HG03558 (cell line): Measurements from ENCODE around the gene APP.
"Not testable (repeated sequence)": the region's sequence is repeated elsewhere in the genome, so short reads cannot be mapped to it uniquely, and the experiment has no call there.

Experiments
- ATAC-seq: cut with Tn5 transposase; IDR thresholded peaks from one replicate; pipeline ENCODE4 v1.9.1; 2021; ENCODE audit warnings: moderate number of reproducible peaks; ENCODE audit not compliant: unreplicated experiment; ENCODE audit errors: extremely low read depth

Gene APP

GRCh38 chr21:26106562-26106961 lies 64.0 kb downstream of the APP start:
- ATAC-seq, result no peak

GRCh38 chr21:26105819-26106218 lies 64.8 kb downstream of the APP start:
- ATAC-seq, result no peak

GRCh38 chr21:26100573-26100972 lies 70.0 kb downstream of the APP start:
- ATAC-seq, result no peak

- no peak for ATAC-seq
Measured at GRCh38 chr21:26099610-26100219, 70.9 kb downstream of the APP start.

- no peak for ATAC-seq
Measured at GRCh38 chr21:26098772-26099397, 71.7 kb downstream of the APP start.

- ATAC-seq, result no peak
Measured at GRCh38 chr21:26097475-26097874, 73.1 kb downstream of the APP start.

GRCh38 chr21:26096494-26097371 lies 73.8 kb downstream of the APP start:
- ATAC-seq, result no peak

GRCh38 chr21:26095131-26095530 lies 75.4 kb downstream of the APP start:
- no peak for ATAC-seq

- ATAC-seq, result no peak
Measured at GRCh38 chr21:26093122-26093521, 77.4 kb downstream of the APP start.

- ATAC-seq, result no peak
Measured at GRCh38 chr21:26091480-26092018, 79.0 kb downstream of the APP start.

- ATAC-seq, result no peak
Measured at GRCh38 chr21:26089730-26090129, 80.8 kb downstream of the APP start.

GRCh38 chr21:26087223-26087918 lies 83.2 kb downstream of the APP start:
- ATAC-seq, result no peak

GRCh38 chr21:26085882-26086281 lies 84.7 kb downstream of the APP start:
- ATAC-seq, result no peak

- ATAC-seq, result no peak
Measured at GRCh38 chr21:26085127-26085526, 85.4 kb downstream of the APP start.

- no peak for ATAC-seq
Measured at GRCh38 chr21:26082549-26082948, 88.0 kb downstream of the APP start.

GRCh38 chr21:26081175-26081760 lies 89.3 kb downstream of the APP start:
- ATAC-seq, result not testable (repeated sequence)

- no peak for ATAC-seq
Measured at GRCh38 chr21:26080211-26080610, 90.4 kb downstream of the APP start.

GRCh38 chr21:26079366-26079765 lies 91.2 kb downstream of the APP start:
- ATAC-seq, result no peak

GRCh38 chr21:26077521-26077920 lies 93.0 kb downstream of the APP start:
- no peak for ATAC-seq
